Fibroblast of peridontal ligament (primary cell): ENCODE measurements around the gene CCDC18.

ENCODE experiments used
- DNase-seq: peaks from one replicate; pipeline ENCODE4 v3.0.0-alpha.2; 2010; ENCODE audit errors: extremely low read depth

Gene CCDC18

DNA sequence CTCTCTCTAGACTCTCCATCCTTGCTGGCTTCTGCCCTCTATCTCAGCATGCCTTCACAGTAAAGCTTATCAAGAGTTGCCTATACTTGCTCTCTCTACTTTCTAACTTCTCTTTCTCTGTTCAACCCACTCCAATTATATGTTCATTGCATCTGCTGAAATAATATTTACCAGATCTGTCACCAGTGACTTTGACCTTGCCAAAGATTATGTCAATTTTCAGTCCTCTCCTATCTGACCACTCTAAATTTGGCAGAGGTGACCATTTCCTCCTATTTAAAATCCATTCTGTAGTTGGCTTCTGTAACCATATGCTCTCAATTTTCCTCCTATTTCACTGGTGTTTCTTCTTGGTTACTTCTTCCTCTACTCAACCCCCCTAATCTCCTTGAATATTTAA, 126.4 kb downstream of the CCDC18 start:
- DNase-seq = no peak

DNA sequence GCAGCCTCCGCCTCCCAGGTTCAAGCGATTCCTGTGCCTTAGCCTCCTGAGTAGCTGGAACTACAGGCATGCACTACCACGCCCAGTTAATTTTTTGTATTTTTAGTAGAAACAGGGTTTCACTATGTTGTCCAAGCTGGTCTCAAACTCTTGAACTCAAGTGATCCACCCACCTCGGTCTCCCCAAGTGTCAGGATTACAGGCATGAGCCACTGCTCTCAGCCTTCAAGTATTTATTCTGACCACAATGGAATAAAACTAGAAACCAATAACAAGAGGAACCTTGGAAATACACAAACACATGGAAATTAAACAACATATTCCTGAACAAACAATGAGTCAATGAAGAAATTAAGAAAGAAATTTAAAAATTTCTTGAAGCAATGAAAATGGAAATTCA, 132.5 kb downstream of the CCDC18 start:
- DNase-seq = peak; percentile 28

DNA sequence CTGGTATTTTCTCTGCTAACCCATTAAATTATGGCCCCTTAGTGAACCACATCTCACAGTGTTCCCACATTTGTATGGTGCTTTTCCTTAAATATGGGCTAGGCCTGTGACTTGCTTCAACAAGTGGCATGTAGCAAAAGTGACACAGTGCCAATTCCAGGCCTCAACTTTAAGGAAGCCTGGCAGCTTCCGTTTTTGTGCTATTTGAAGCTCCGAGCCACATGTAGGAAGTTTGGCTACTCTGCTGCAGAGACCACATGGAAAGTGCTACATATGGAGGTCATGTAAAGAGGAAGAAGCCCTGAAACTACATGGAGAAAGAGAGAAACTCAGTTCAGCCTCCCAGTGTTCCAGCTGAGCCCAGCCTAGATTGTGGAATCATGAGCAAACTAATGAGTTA, 136.7 kb downstream of the CCDC18 start:
- no peak for DNase-seq

DNA sequence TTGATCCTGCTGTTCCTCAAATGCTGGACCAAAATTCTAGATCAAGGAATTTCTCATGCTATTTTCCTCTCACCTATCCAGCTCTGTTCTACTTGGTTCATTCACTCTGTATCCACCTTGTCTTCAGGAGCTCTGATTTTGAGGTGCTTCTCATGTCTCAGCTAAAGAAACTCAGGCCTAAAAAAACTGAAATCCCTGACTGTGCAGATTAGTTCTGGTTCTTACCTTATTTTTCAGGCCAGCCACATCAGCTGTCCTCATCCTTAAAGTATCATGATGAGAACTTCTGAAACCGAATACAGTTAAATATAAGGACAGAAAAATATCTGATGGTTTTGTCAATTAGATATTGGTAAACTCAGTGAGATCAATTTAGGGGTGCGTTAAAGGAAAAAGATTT, 137.4 kb downstream of the CCDC18 start:
- DNase-seq = no peak

DNA sequence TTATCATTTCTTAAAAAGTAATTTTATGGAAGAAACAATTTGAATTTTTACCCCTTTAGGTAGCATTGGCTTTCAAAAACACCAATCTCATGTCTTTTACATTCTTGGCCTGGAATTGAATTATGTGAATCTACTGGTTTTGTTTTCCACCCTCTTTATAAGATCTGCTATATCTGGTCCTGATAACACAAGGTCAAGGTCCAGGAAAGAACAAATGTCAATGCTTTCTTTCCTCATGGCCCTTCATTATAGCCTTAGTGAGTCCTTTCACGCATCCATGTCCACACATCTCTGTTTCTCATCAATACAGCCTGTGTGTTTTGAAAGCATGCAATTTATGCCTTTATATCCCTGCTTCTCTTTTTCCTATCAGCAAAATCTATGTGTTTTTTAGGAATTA, 141.2 kb downstream of the CCDC18 start:
- no peak for DNase-seq

DNA sequence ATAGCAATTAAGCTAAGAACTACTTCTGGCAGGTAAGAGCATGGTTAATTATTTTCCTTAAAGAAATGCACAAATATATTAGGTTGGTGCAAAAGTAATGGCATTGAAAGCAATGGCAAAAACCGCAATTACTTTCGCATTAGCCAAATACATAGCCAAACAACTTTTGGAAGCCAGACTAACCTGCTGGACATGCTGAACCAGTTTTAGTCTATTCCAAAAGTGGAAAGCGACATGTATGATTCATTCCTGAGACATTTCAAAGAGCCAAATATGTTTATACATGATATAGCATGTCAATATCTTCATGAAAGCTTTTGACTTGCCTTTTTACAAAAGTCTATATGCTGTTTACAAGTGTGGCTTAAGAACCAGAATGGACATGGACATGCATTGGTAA, 141.8 kb downstream of the CCDC18 start:
- no peak for DNase-seq

DNA sequence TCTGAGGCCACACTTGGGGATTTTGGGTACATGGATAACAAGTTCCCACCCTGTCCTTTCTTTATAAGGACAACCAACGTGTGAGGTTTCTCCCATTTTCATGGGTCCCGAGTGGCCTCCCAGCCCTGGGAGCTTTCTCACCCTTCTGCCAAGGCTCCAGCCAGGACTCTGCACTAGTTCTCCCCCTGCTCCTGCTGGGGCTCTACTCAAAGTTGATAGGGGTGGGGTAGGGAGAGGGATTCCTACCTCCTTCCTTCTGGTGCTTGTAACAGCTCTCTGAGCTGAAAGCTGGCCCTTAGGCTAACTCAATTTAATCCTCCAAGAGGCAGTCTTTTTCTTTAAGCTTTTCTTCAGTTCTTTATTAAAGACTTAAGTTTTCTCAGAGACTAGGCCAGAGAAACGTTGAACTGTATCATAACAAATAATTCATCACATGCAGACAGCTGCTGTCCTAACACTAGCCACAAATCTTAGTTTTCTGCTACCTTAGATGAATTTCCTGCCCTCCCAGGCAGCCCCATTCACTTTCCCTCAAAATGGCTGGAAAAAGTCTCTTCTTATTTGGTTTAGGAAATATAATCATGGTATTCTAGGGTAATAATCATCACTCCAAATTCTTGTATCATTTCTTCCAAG, 142.8 kb downstream of the CCDC18 start:
- DNase-seq = no peak

DNA sequence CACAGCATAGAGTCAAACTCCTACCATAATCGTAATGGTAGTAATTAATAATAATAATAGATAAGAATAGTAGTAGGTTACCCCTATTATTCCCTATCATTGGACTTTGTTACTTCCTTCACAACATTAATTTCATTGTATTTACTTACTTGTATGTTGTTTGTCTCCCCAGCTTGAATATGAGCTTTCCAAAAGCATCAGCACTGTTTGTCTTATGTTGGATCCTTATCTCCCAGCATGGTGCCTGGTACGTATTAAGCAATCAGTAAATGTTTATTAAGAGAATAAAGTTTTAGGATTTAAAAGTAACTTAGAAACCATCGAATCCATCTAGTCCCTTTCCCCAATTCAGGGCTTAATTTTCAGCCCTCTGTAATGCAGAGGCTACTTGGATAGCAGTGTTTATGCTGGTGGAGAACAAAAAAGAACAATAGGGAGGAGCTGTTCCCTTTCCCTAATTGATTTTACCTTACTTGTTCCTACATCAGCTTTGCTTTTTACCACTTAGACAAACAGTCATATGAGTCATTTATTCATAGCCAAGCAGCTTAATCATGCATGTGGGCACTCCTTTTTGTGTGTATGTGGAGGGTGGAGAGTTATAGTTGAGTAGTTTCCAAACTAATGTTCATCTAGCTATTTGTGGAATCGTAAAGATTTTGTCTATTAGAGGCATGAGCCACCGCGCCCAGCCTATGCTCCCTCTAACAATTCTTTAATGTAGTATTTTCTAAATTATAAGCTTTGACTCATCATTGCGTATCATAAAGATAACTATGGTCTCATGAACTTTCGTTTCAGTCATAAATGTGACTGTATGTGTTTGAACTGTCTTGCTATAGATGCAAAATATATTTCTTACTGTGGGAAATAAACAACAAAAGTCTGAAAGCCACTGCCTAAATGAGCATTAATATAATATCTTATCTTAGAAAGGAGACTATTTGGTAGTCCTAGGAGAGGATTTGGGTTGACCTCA, 144.3 kb downstream of the CCDC18 start:
- peak; percentile 68 for DNase-seq
